ENCODE results near the gene DAZAP1.

DAZAP1 gene

GRCh38 chr19:1433119-1434039 lies 26.0 kb downstream of the DAZAP1 start:
- no peaks in the 10 kb centered on the region for H3K27me3 ChIP-seq (ENCODE audit: insufficient read depth, low read length, poor library complexity)
- peaks cover 5% of the 10 kb centered on the region for H3K79me1 ChIP-seq (ENCODE audit: low read length)
- no peak overlapping the region for H4K5ac ChIP-seq (ENCODE audit: low read length)
- no peak overlapping the region for H3K23ac ChIP-seq (ENCODE audit: low read length)
- no CpG with 5 or more reads among the region's 47 CpGs for WGBS (ENCODE audit: extremely low coverage, insufficient coverage, low lambda C conversion rate)
- no peaks in the 10 kb centered on the region for H3K4me1 ChIP-seq (ENCODE audit: control insufficient read depth, low read depth, low read length)
- H3K4me2 ChIP-seq (ENCODE audit: low read length) = no peak overlapping the region
- DNase-seq = no peak
- H2AK5ac ChIP-seq (ENCODE audit: low read length) = no peak overlapping the region
- H4K8ac ChIP-seq (ENCODE audit: low read depth, low read length) = no peak overlapping the region
- no peak overlapping the region for H3K27ac ChIP-seq (ENCODE audit: low read depth, low read length)
- H3K4ac ChIP-seq (ENCODE audit: low read depth, low read length) = no peak overlapping the region
- no peak overlapping the region for H3K4me3 ChIP-seq (ENCODE audit: low read length)
- no peak overlapping the region for H2BK120ac ChIP-seq (ENCODE audit: low read depth, low read length)
- no peak overlapping the region for H3K56ac ChIP-seq (ENCODE audit: low read length)
- H2BK5ac ChIP-seq (ENCODE audit: low read length) = no peak overlapping the region
- peaks cover 16% of the 10 kb centered on the region for H3K36me3 ChIP-seq (ENCODE audit: control insufficient read depth, insufficient read depth, low read length)
- H3K79me2 ChIP-seq (ENCODE audit: control insufficient read depth, insufficient read depth, low read length) = peaks cover 1% of the 10 kb centered on the region
- H3K18ac ChIP-seq (ENCODE audit: low read length) = no peak overlapping the region
- no peak overlapping the region for H3K9ac ChIP-seq (ENCODE audit: low read length)
- H2BK15ac ChIP-seq (replicated peaks; ENCODE audit: low read depth) = no peak overlapping the region

- no peak overlapping the region for H2AK5ac ChIP-seq (ENCODE audit: low read length)
- no peak overlapping the region for H4K8ac ChIP-seq (ENCODE audit: low read depth, low read length)
- H3K4ac ChIP-seq (ENCODE audit: low read depth, low read length) = no peak overlapping the region
- no peak overlapping the region for H2BK15ac ChIP-seq (replicated peaks; ENCODE audit: low read depth)
- peaks cover 16% of the 10 kb centered on the region for H3K36me3 ChIP-seq (ENCODE audit: control insufficient read depth, insufficient read depth, low read length)
- H4K5ac ChIP-seq (ENCODE audit: low read length) = no peak overlapping the region
- DNase-seq = no peak
- no peak overlapping the region for H2BK120ac ChIP-seq (ENCODE audit: low read depth, low read length)
- no peak overlapping the region for H3K4me2 ChIP-seq (ENCODE audit: low read length)
- no peak overlapping the region for H3K4me3 ChIP-seq (ENCODE audit: low read length)
- no peak overlapping the region for H3K18ac ChIP-seq (ENCODE audit: low read length)
- no peaks in the 10 kb centered on the region for H3K27me3 ChIP-seq (ENCODE audit: insufficient read depth, low read length, poor library complexity)
- WGBS (ENCODE audit: extremely low coverage, insufficient coverage, low lambda C conversion rate) = no CpG with 5 or more reads among the region's 17 CpGs
- no peak overlapping the region for H3K27ac ChIP-seq (ENCODE audit: low read depth, low read length)
- no peak overlapping the region for H3K56ac ChIP-seq (ENCODE audit: low read length)
- H2BK5ac ChIP-seq (ENCODE audit: low read length) = no peak overlapping the region
- H3K79me1 ChIP-seq (ENCODE audit: low read length) = peaks cover 5% of the 10 kb centered on the region
- H3K4me1 ChIP-seq (ENCODE audit: control insufficient read depth, low read depth, low read length) = no peaks in the 10 kb centered on the region
- H3K9ac ChIP-seq (ENCODE audit: low read length) = no peak overlapping the region
- no peak overlapping the region for H3K23ac ChIP-seq (ENCODE audit: low read length)
- H3K79me2 ChIP-seq (ENCODE audit: control insufficient read depth, insufficient read depth, low read length) = peaks cover 7% of the 10 kb centered on the region
These were observed 26.6 kb downstream of the DAZAP1 start for GRCh38 chr19:1434040-1434366.

DNA sequence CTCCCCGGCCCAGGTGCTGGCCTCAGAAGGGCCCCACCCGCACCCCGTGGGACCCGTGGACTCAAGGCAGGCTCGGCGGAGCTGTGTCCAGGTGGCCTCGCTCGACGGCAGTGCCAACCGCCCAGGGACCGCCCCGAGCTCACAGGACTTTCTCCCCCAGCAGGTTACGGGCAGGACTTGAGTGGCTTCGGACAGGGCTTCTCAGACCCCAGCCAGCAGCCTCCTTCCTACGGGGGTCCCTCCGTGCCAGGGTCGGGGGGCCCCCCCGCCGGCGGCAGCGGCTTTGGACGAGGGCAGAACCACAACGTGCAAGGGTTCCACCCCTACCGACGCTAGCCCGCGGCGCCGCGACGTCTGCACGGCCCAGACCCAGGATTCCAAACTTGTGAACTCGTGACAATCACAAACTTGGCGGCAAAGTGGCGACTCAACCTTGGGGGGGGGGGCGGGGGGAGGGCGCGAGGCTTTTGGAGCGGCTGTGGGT lies 27.2 kb downstream of the DAZAP1 start:
- Histone ChIP-seq H4K8ac (ENCODE audit: low read depth, low read length) (no peak overlapping the region), H3K27me3 (ENCODE audit: insufficient read depth, low read length, poor library complexity) (no peaks in the 10 kb centered on the region), H4K5ac (ENCODE audit: low read length) (no peak overlapping the region), H3K4me2 (ENCODE audit: low read length) (no peak overlapping the region), H3K18ac (ENCODE audit: low read length) (no peak overlapping the region), H3K4me3 (ENCODE audit: low read length) (no peak overlapping the region), H3K79me2 (ENCODE audit: control insufficient read depth, insufficient read depth, low read length) (peaks cover 13% of the 10 kb centered on the region), H2BK5ac (ENCODE audit: low read length) (no peak overlapping the region), H2BK15ac (replicated peaks; ENCODE audit: low read depth) (no peak overlapping the region), H2AK5ac (ENCODE audit: low read length) (no peak overlapping the region), H3K4me1 (ENCODE audit: control insufficient read depth, low read depth, low read length) (no peaks in the 10 kb centered on the region), H3K23ac (ENCODE audit: low read length) (no peak overlapping the region), H3K56ac (ENCODE audit: low read length) (no peak overlapping the region), H3K27ac (ENCODE audit: low read depth, low read length) (no peak overlapping the region), H3K36me3 (ENCODE audit: control insufficient read depth, insufficient read depth, low read length) (peaks cover 16% of the 10 kb centered on the region), H3K4ac (ENCODE audit: low read depth, low read length) (no peak overlapping the region), H2BK120ac (ENCODE audit: low read depth, low read length) (no peak overlapping the region), H3K79me1 (ENCODE audit: low read length) (peaks cover 7% of the 10 kb centered on the region), H3K9ac (ENCODE audit: low read length) (no peak overlapping the region)
- no CpG with 5 or more reads among the region's 39 CpGs for WGBS (ENCODE audit: extremely low coverage, insufficient coverage, low lambda C conversion rate)
- no peak for DNase-seq

DNA sequence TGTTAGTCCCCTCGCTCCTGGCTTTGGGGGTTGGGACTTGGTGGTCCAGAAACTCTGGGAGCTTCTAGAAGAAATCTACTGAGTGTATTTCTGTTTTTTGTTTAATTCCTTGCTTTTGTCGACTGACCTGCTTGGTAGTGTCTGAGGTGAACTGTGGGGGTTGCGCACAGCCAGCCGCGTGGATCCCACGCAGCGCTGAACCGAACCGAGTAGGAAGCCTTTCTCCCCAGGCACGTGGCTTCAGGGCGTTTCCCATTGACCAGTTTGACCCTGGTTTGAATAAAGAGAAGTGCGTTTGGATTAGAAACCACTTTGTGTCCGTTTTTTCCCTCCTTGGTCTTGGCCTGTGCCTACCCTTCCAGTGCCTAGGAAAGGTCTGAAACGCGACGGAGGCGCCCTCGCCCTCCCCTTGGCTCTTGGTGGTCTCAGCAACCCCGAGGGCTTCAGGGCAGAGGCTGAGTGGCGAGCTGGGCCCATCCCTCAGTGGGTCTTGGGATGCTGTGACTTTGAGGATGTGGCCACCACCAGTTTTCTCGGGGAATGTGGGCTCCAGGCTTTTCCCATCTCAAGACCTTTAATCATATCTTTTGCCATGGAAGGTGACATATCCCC lies 28.1 kb downstream of the DAZAP1 start:
- Histone ChIP-seq H3K36me3 (ENCODE audit: control insufficient read depth, insufficient read depth, low read length) (peaks cover 17% of the 10 kb centered on the region), H3K27ac (ENCODE audit: low read depth, low read length) (no peak overlapping the region), H2BK15ac (replicated peaks; ENCODE audit: low read depth) (no peak overlapping the region), H4K5ac (ENCODE audit: low read length) (no peak overlapping the region), H3K18ac (ENCODE audit: low read length) (no peak overlapping the region), H2AK5ac (ENCODE audit: low read length) (no peak overlapping the region), H3K4me3 (ENCODE audit: low read length) (no peak overlapping the region), H2BK120ac (ENCODE audit: low read depth, low read length) (no peak overlapping the region), H3K79me2 (ENCODE audit: control insufficient read depth, insufficient read depth, low read length) (peaks cover 21% of the 10 kb centered on the region), H3K4ac (ENCODE audit: low read depth, low read length) (no peak overlapping the region), H4K8ac (ENCODE audit: low read depth, low read length) (no peak overlapping the region), H3K56ac (ENCODE audit: low read length) (no peak overlapping the region), H2BK5ac (ENCODE audit: low read length) (no peak overlapping the region), H3K4me2 (ENCODE audit: low read length) (no peak overlapping the region), H3K4me1 (ENCODE audit: control insufficient read depth, low read depth, low read length) (no peaks in the 10 kb centered on the region), H3K27me3 (ENCODE audit: insufficient read depth, low read length, poor library complexity) (no peaks in the 10 kb centered on the region), H3K9ac (ENCODE audit: low read length) (no peak overlapping the region), H3K79me1 (ENCODE audit: low read length) (peaks cover 10% of the 10 kb centered on the region), H3K23ac (ENCODE audit: low read length) (no peak overlapping the region)
- DNase-seq = no peak
- no CpG with 5 or more reads among the region's 21 CpGs for WGBS (ENCODE audit: extremely low coverage, insufficient coverage, low lambda C conversion rate)

- no CpG with 5 or more reads among the region's 8 CpGs for WGBS (ENCODE audit: extremely low coverage, insufficient coverage, low lambda C conversion rate)
- Histone ChIP-seq H4K8ac (ENCODE audit: low read depth, low read length) (no peak overlapping the region), H3K36me3 (ENCODE audit: control insufficient read depth, insufficient read depth, low read length) (peaks cover 23% of the 10 kb centered on the region), H3K79me1 (ENCODE audit: low read length) (peaks cover 13% of the 10 kb centered on the region), H2BK15ac (replicated peaks; ENCODE audit: low read depth) (no peak overlapping the region), H3K23ac (ENCODE audit: low read length) (no peak overlapping the region), H3K27me3 (ENCODE audit: insufficient read depth, low read length, poor library complexity) (no peaks in the 10 kb centered on the region), H3K4me1 (ENCODE audit: control insufficient read depth, low read depth, low read length) (no peaks in the 10 kb centered on the region), H3K27ac (ENCODE audit: low read depth, low read length) (no peak overlapping the region), H4K5ac (ENCODE audit: low read length) (no peak overlapping the region), H3K9ac (ENCODE audit: low read length) (peak overlapping the region; percentile 54), H3K18ac (ENCODE audit: low read length) (no peak overlapping the region), H3K4me2 (ENCODE audit: low read length) (no peak overlapping the region), H3K79me2 (ENCODE audit: control insufficient read depth, insufficient read depth, low read length) (peaks cover 29% of the 10 kb centered on the region), H3K4ac (ENCODE audit: low read depth, low read length) (no peak overlapping the region), H3K4me3 (ENCODE audit: low read length) (no peak overlapping the region), H3K56ac (ENCODE audit: low read length) (peak overlapping the region; percentile 83), H2BK120ac (ENCODE audit: low read depth, low read length) (no peak overlapping the region), H2AK5ac (ENCODE audit: low read length) (no peak overlapping the region), H2BK5ac (ENCODE audit: low read length) (no peak overlapping the region)
- no peak for DNase-seq
These were observed 30.2 kb downstream of the DAZAP1 start for GRCh38 chr19:1437609-1438008.

Data from mesendoderm (in vitro differentiated cells).